ENCODE data around the gene SGIP1. TPM values are rescaled to one million over a fixed set of nuclear protein-coding genes. Genes with fewer than 3 reads are reported as not detected.

Gene SGIP1
- total RNA-seq, 2 donors from 2014 or later, result 3.1 TPM; not detected in 1

GRCh38 chr1:66598670-66599069 lies 64.7 kb downstream of the SGIP1 start:
- ATAC-seq, result no peak
- WGBS, 2 donors, result 73 to 75% methylated on average over 6 of the region's 6 CpGs
- intact Hi-C loops (cut with DNase I), result no loop called here
- Histone ChIP-seq H3K36me3 (replicated peaks in 1 of 2; ENCODE audit: insufficient read depth in 1 of 2, low read depth in 2 of 2) (no peaks in the 10 kb centered on the region), H3K4me1 (no peaks in the 10 kb centered on the region), H3K27me3 (no peaks in the 10 kb centered on the region), H3K9me3 (peaks cover 0 to 7% (median 0%) of the 10 kb centered on the region in 3 donors), H3K4me3 (no peak overlapping the region), H3K27ac (no peak overlapping the region)
- no peak for DNase-seq
- TF ChIP-seq POLR2A (IDR thresholded peaks at IDR 0.05), result no peak

- TF ChIP-seq POLR2A (IDR thresholded peaks at IDR 0.05), result no peak
- no peak for TF ChIP-seq CTCF (IDR thresholded peaks at IDR 0.05)
- H3K27me3 ChIP-seq, result no peaks in the 10 kb centered on the region
- no peaks in the 10 kb centered on the region for H3K4me1 ChIP-seq
- intact Hi-C loops (cut with DNase I), result no loop called here
- ATAC-seq, result no peak
- no peaks in the 10 kb centered on the region for H3K36me3 ChIP-seq (replicated peaks in 1 of 2; ENCODE audit: insufficient read depth in 1 of 2, low read depth in 2 of 2)
- no peak overlapping the region for H3K4me3 ChIP-seq
- 63 to 66% methylated on average over 3 of the region's 3 CpGs for WGBS, 2 donors
- H3K9me3 ChIP-seq, result peaks cover 0 to 7% (median 0%) of the 10 kb centered on the region in 3 donors
- no peak overlapping the region for H3K27ac ChIP-seq
- no peak for DNase-seq
These were observed 65.4 kb downstream of the SGIP1 start for GRCh38 chr1:66599346-66599745.

- H3K9me3 ChIP-seq, result peaks cover 0 to 7% (median 0%) of the 10 kb centered on the region in 3 donors
- H3K27me3 ChIP-seq, result no peaks in the 10 kb centered on the region
- TF ChIP-seq CTCF (IDR thresholded peaks at IDR 0.05) (no peak), POLR2A (IDR thresholded peaks at IDR 0.05) (no peak)
- DNase-seq (no peak), ATAC-seq (no peak)
- no peaks in the 10 kb centered on the region for H3K36me3 ChIP-seq (replicated peaks in 1 of 2; ENCODE audit: insufficient read depth in 1 of 2, low read depth in 2 of 2)
- intact Hi-C loops (cut with DNase I), result no loop called here
- no peaks in the 10 kb centered on the region for H3K4me1 ChIP-seq
- H3K4me3 ChIP-seq, result no peak overlapping the region
- no peak overlapping the region for H3K27ac ChIP-seq
- 61 to 68% methylated on average over 14 of the region's 14 CpGs for WGBS, 2 donors
These were observed 66.2 kb downstream of the SGIP1 start for GRCh38 chr1:66599899-66600737.

GRCh38 chr1:66605419-66605997 lies 71.6 kb downstream of the SGIP1 start:
- no peaks in the 10 kb centered on the region for H3K36me3 ChIP-seq (replicated peaks in 1 of 2; ENCODE audit: insufficient read depth in 1 of 2, low read depth in 2 of 2)
- DNase-seq, result no peak
- no peaks in the 10 kb centered on the region for H3K4me1 ChIP-seq
- no peak overlapping the region for H3K4me3 ChIP-seq
- H3K27ac ChIP-seq, result no peak overlapping the region
- no peaks in the 10 kb centered on the region for H3K27me3 ChIP-seq
- ATAC-seq, result no peak
- TF ChIP-seq POLR2A (IDR thresholded peaks at IDR 0.05) (no peak), CTCF (IDR thresholded peaks at IDR 0.05) (no peak)
- H3K9me3 ChIP-seq, result no peaks in the 10 kb centered on the region
- intact Hi-C loops (cut with DNase I), result no loop called here
- 68 to 74% methylated on average over 10 of the region's 10 CpGs for WGBS, 2 donors

- H3K27ac ChIP-seq, result no peak overlapping the region
- WGBS, 2 donors, result 77 to 83% methylated on average over 3 of the region's 3 CpGs
- intact Hi-C loops (cut with DNase I), result no loop called here
- no peaks in the 10 kb centered on the region for H3K36me3 ChIP-seq (replicated peaks in 1 of 2; ENCODE audit: insufficient read depth in 1 of 2, low read depth in 2 of 2)
- no peaks in the 10 kb centered on the region for H3K4me1 ChIP-seq
- no peaks in the 10 kb centered on the region for H3K9me3 ChIP-seq
- no peaks in the 10 kb centered on the region for H3K27me3 ChIP-seq
- DNase-seq (no peak), ATAC-seq (no peak)
- no peak for TF ChIP-seq POLR2A (IDR thresholded peaks at IDR 0.05)
- no peak for TF ChIP-seq CTCF (IDR thresholded peaks at IDR 0.05)
- H3K4me3 ChIP-seq, result no peak overlapping the region
These were observed 72.6 kb downstream of the SGIP1 start for GRCh38 chr1:66606362-66607065.
